A549 (cell line): ENCODE data around the gene DISC1. TPM values are rescaled to one million over a fixed set of nuclear protein-coding genes. Genes with fewer than 3 reads are reported as not detected.

Experiments
- ATAC-seq, 2 experiments: fragments of 200-7000 bp in 1 of 2; fragments of >200 bp in 1 of 2; cut with Nextera tagmentation in 1 of 2; cut with Tn5 transposase in 1 of 2; 3 replicates each; pipeline versions ENCODE4 v1.8.0 to v1.9.1; 2018 to 2020; ENCODE audit warnings: mild to moderate bottlenecking in 1 of 2, moderate library complexity in 1 of 2
- CTCF ChIA-PET: fragments of 300-600 bp; sonication (Branson Sonifier 250); formaldehyde crosslinking; extraction: SDS; loops from one replicate; lab custom pipeline; 2021; ENCODE audit warnings: antibody characterized with exemption, inconsistent platforms; lab: Yijun Ruan, JAX
- POLR2A ChIA-PET: fragments of 350-600 bp; formaldehyde crosslinking; extraction: SDS; loops from one replicate; lab custom pipeline; 2021; ENCODE audit warnings: antibody characterized with exemption, inconsistent platforms; lab: Yijun Ruan, JAX
- DNase-seq, 2 experiments: peaks; one replicate each; pipeline versions ENCODE4 v3.0.0 to v3.0.0-alpha.2; 2011 to 2016; ENCODE audit warnings: low read depth in 1 of 2, low spot score in 1 of 2
- FAIRE-seq: peaks from 2 replicates; lab custom pipeline; 2011; peaks lifted over from hg19 to GRCh38; lab: Jason Lieb, UNC
- H3K27ac ChIP-seq, 2 experiments: fragments of >200 bp; sonication (Bioruptor Twin); formaldehyde crosslinking; 3 replicates each; pipeline ENCODE4 v1.5.1; 2016 to 2017
- H3K4me1 ChIP-seq: fragments of >200 bp; sonication (Bioruptor Twin); formaldehyde crosslinking; 3 replicates; pipeline ENCODE4 v1.6.1; 2016
- H3K4me2 ChIP-seq: fragments of >200 bp; sonication (Bioruptor Twin); formaldehyde crosslinking; 3 replicates; pipeline ENCODE4 v1.6.1; 2016
- H3K4me3 ChIP-seq: fragments of >200 bp; sonication (Bioruptor Twin); formaldehyde crosslinking; 3 replicates; pipeline ENCODE4 v1.5.1; 2016
- H3K9me3 ChIP-seq: fragments of >200 bp; sonication (Bioruptor Twin); formaldehyde crosslinking; 3 replicates; pipeline ENCODE4 v1.6.1; 2016
- BCL3 ChIP-seq: fragments of >200 bp; sonication (Bioruptor Twin); formaldehyde crosslinking; IDR thresholded peaks from 3 replicates; pipeline ENCODE4 v1.6.1; 2016
- BHLHE40 ChIP-seq: IDR thresholded peaks from 2 replicates; pipeline ENCODE4 v1.6.1; 2012; ENCODE audit warnings: low read depth, low read length, inconsistent platforms
- CBX2 ChIP-seq: fragments of 200-600 bp; sonication (generic); IDR thresholded peaks from 2 replicates; pipeline ENCODE4 v1.6.1; 2016; ENCODE audit warnings: low read depth, mild to moderate bottlenecking, borderline replicate concordance
- EHMT2 ChIP-seq: fragments of 200-600 bp; sonication (generic); IDR thresholded peaks from 2 replicates; pipeline ENCODE4 v1.6.1; 2016; ENCODE audit warnings: antibody characterized with exemption, low read depth, mild to moderate bottlenecking, moderate library complexity
- ESRRA ChIP-seq: fragments of 150-350 bp; IDR thresholded peaks from 2 replicates; pipeline ENCODE4 v1.6.1; 2014; ENCODE audit warnings: mild to moderate bottlenecking, low read length, borderline replicate concordance
- FOXS1 ChIP-seq: fragments of 250-450 bp; sonication (Bioruptor Pico); IDR thresholded peaks from 2 replicates; pipeline ENCODE4 v1.5.0; 2020; ENCODE audit warnings: mild to moderate bottlenecking, moderate library complexity
- GATA3 ChIP-seq: IDR thresholded peaks from 2 replicates; pipeline ENCODE4 v1.6.1; 2012; ENCODE audit warnings: borderline replicate concordance
- HDAC2 ChIP-seq: fragments of 200-600 bp; sonication (generic); IDR thresholded peaks from 2 replicates; pipeline ENCODE4 v1.6.1; 2016
- HES2 ChIP-seq: fragments of >200 bp; sonication (Bioruptor Twin); formaldehyde crosslinking; IDR thresholded peaks from 2 replicates; pipeline ENCODE4 v1.6.1; 2016
- HOXA7 ChIP-seq: fragments of 250-450 bp; sonication (Bioruptor Pico); IDR thresholded peaks from 2 replicates; pipeline ENCODE4 v1.5.0; 2020; ENCODE audit warnings: mild to moderate bottlenecking, moderate library complexity
- HOXB13 ChIP-seq: fragments of 250-450 bp; sonication (Bioruptor Pico); IDR thresholded peaks from 2 replicates; pipeline ENCODE4 v1.5.0; 2020; ENCODE audit warnings: low read depth, mild to moderate bottlenecking, moderate library complexity
- JUNB ChIP-seq: fragments of >200 bp; sonication (Bioruptor Twin); formaldehyde crosslinking; IDR thresholded peaks from 2 replicates; pipeline ENCODE4 v1.6.1; 2016
- MAFK ChIP-seq: fragments of 450-650 bp; IDR thresholded peaks from 2 replicates; pipeline ENCODE4 v1.6.1; 2014; ENCODE audit not compliant: partially characterized antibody
- NPAS2 ChIP-seq: fragments of 250-450 bp; sonication (Bioruptor Pico); IDR thresholded peaks from 2 replicates; pipeline ENCODE4 v1.8.0; 2022; ENCODE audit warnings: mild to moderate bottlenecking, moderate library complexity, borderline replicate concordance
- NR3C1 ChIP-seq: fragments of >200 bp; sonication (Bioruptor Twin); formaldehyde crosslinking; IDR thresholded peaks from 3 replicates; pipeline ENCODE4 v1.6.1; 2017
- POLR2AphosphoS2 ChIP-seq: conservative IDR thresholded peaks from 2 replicates; pipeline ENCODE4 v1.6.1; 2012; ENCODE audit warnings: low read length, improper control_type of control experiment, inconsistent platforms
- RCOR1 ChIP-seq: fragments of 150-350 bp; IDR thresholded peaks from 2 replicates; pipeline ENCODE4 v1.6.1; 2014; ENCODE audit warnings: antibody characterized with exemption, low read length, low read depth
- TP53 ChIP-seq: fragments of 250-450 bp; sonication (Bioruptor Pico); IDR thresholded peaks from 2 replicates; pipeline ENCODE4 v1.5.0; 2021; ENCODE audit warnings: mild to moderate bottlenecking, moderate library complexity
- ZNF302 ChIP-seq: fragments of 250-450 bp; sonication (Bioruptor Pico); IDR thresholded peaks from 2 replicates; pipeline ENCODE4 v1.9.0; 2021; ENCODE audit warnings: inconsistent platforms, mild to moderate bottlenecking, moderate library complexity
- WGBS: methylation state at CpG from one replicate; pipeline ENCODE4 v1.1.6; 2017; ENCODE audit errors: missing lambda C conversion rate; 5-methylcytosine and 5-hydroxymethylcytosine counted together
- polyA plus RNA-seq, 4 experiments: library from polyadenylated mRNA; depleted of rRNA in 3 of 4; stranded (reverse); fragments of >200 nt; fragmentation: RNase III in 1 of 4; extraction: RNeasy Plus Mini Kit Qiagen cat#74134 plus additional on column Dnase treatment in 1 of 4; gene quantifications; 2 replicates in 3 of 4; 3 replicates in 1 of 4; pipeline ENCODE4 v1.2.3, GENCODE V29; 2011 to 2017
- TF ChIP-seq, protein P1 (sequence below): fragments of 150-350 bp; IDR thresholded peaks from 2 replicates; pipeline ENCODE4 v1.6.1; 2014; ENCODE audit warnings: low read depth, mild to moderate bottlenecking, low read length
- TF ChIP-seq, protein P2 (sequence below): fragments of 250-450 bp; sonication (Bioruptor Pico); IDR thresholded peaks from 2 replicates; pipeline ENCODE4 v1.5.0; 2021; ENCODE audit warnings: mild to moderate bottlenecking, moderate library complexity, borderline replicate concordance
- TF ChIP-seq, protein P3 (sequence below): IDR thresholded peaks from 2 replicates; pipeline ENCODE4 v1.6.1; 2012
- TF ChIP-seq, protein P4 (sequence below): fragments of 200-600 bp; sonication (generic); IDR thresholded peaks from 2 replicates; pipeline ENCODE4 v1.6.1; 2016; ENCODE audit warnings: antibody characterized with exemption, mild to moderate bottlenecking, moderate library complexity

DISC1 gene
- polyA plus RNA-seq, 2 of the 4 experiments (the other 2 are of a cell fraction) = 0.39 to 0.74 TPM

DNA sequence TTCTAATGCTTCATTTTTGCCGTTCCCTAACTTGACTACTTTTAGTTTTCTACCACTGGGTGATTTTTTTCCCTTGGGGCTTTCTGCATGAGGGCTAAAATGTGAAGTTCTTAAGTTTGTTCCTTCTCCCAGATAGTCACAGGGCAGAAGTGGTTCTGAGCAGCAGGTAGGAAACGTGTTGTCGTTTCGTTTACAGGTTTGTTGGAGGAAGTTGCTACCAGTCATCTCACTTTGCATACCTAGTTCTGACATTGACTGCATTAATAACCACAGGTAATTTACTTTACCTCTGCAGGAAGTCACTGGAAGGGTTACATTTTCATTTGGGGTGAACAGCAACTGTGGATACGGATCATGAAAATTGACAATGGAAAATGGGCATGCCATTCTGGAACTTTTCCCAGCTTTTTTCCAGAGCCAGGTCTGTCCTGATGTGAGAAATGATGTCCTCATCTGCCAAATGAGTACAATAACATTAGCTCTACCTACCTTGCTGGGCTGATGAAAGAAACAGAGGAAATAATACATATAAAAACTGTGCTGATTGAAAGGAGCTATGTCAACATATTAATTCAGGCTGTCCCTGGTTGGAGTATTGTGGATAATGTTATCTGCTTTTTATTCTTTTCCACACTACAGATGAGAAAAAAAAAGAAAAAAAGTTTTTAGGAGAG is 94.2 kb downstream of the DISC1 start:
- no peak for TF ChIP-seq POLR2AphosphoS2
- TF ChIP-seq HES2 = no peak
- TF ChIP-seq BCL3 = no peak
- no peak for TF ChIP-seq NPAS2 (CRISPR knock-in tag)
- no peak for TF ChIP-seq MAFK
- TF ChIP-seq CBX2 = no peak
- Histone ChIP-seq H3K4me2 (no peak overlapping the region), H3K4me3 (no peak overlapping the region), H3K27ac (no peak overlapping the region), H3K9me3 (no peaks in the 10 kb centered on the region), H3K4me1 (no peaks in the 10 kb centered on the region)
- FAIRE-seq (peak; percentile 68), DNase-seq (no peak), ATAC-seq (no peak)
- ChIA-PET POLR2A (no interaction called here), CTCF (interaction anchor here (0.6 to 1.3 kb wide), 5 partner anchors 9 to 947 kb away, joined by 3 to 4 read pairs (median 3); no protein-coding TSS in a partner anchor)
- WGBS = 86% methylated on average over 5 of the region's 5 CpGs

DNA sequence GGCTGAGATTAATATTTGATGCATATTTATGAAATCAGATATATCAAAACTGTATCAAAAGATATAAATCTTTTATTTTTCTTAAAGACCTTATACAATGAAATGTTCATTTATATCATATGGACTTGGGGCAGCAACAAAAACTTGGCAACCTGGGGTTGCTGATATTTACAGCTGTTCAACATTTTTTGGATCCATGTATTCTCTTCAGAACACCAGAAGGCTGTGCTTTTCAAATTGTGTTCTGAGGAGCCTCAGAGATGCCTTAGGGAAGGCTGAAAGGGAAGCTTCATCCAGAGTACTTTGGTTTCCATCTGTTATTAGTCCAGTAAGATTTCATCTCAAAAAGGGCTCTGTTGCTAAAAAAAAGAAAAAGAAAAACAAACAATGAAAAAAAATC is 94.8 kb downstream of the DISC1 start:
- ChIA-PET CTCF (interaction anchor here (0.6 to 1.3 kb wide), 2 partner anchors 8 to 947 kb away, joined by 3 read pairs; no protein-coding TSS in a partner anchor), POLR2A (no interaction called here)
- H3K4me2 ChIP-seq = no peak overlapping the region
- H3K4me3 ChIP-seq = no peak overlapping the region
- H3K9me3 ChIP-seq = no peaks in the 10 kb centered on the region
- no peaks in the 10 kb centered on the region for H3K4me1 ChIP-seq
- no peak for ATAC-seq
- no peak for FAIRE-seq
- H3K27ac ChIP-seq = no peak overlapping the region
- TF ChIP-seq RCOR1 (no peak), ESRRA (no peak), BHLHE40 (no peak)
- DNase-seq = no peak

DNA sequence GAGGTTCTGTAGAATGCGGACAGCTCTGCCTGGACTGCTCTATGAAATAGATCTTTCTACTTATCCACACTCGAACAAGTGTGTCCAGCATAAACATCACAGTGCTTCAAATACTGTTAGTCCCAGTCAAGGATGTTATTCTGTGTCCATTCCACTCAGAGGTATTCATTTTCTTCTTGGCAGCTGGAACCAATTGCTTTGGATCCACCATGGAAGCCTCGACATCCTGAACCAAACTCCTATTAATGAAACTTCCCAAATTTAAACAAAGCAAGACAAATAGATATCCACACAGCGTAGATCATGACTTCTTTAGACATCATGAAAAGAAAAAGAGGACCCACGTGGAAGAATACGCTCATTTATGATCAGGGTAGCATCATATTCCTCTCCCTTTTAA is 95.8 kb downstream of the DISC1 start:
- 54% methylated on average over 6 of the region's 6 CpGs for WGBS
- ATAC-seq (no peak), FAIRE-seq (no peak), DNase-seq (no peak)
- ChIA-PET CTCF (interaction anchor here (1.0 kb wide), 1 partner anchor 905 kb away, joined by 3 read pairs; no protein-coding TSS in a partner anchor), POLR2A (no interaction called here)
- Histone ChIP-seq H3K4me2 (no peak overlapping the region), H3K27ac (no peak overlapping the region), H3K4me1 (no peaks in the 10 kb centered on the region), H3K9me3 (no peaks in the 10 kb centered on the region), H3K4me3 (no peak overlapping the region)
- no peak for TF ChIP-seq HOXA7
- TF ChIP-seq, protein P1, sequence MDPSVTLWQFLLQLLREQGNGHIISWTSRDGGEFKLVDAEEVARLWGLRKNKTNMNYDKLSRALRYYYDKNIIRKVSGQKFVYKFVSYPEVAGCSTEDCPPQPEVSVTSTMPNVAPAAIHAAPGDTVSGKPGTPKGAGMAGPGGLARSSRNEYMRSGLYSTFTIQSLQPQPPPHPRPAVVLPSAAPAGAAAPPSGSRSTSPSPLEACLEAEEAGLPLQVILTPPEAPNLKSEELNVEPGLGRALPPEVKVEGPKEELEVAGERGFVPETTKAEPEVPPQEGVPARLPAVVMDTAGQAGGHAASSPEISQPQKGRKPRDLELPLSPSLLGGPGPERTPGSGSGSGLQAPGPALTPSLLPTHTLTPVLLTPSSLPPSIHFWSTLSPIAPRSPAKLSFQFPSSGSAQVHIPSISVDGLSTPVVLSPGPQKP = no peak
- no peak for TF ChIP-seq TP53 (CRISPR knock-in tag)
- no peak for TF ChIP-seq ZNF302 (CRISPR knock-in tag)
- no peak for TF ChIP-seq RCOR1
- no peak for TF ChIP-seq BCL3
- no peak for TF ChIP-seq GATA3
- no peak for TF ChIP-seq HOXB13
- no peak for TF ChIP-seq POLR2AphosphoS2
- TF ChIP-seq FOXS1 (CRISPR knock-in tag) = no peak
- TF ChIP-seq, protein P2, sequence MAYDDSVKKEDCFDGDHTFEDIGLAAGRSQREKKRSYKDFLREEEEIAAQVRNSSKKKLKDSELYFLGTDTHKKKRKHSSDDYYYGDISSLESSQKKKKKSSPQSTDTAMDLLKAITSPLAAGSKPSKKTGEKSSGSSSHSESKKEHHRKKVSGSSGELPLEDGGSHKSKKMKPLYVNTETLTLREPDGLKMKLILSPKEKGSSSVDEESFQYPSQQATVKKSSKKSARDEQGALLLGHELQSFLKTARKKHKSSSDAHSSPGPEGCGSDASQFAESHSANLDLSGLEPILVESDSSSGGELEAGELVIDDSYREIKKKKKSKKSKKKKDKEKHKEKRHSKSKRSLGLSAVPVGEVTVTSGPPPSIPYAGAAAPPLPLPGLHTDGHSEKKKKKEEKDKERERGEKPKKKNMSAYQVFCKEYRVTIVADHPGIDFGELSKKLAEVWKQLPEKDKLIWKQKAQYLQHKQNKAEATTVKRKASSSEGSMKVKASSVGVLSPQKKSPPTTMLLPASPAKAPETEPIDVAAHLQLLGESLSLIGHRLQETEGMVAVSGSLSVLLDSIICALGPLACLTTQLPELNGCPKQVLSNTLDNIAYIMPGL (CRISPR knock-in tag) = no peak
- TF ChIP-seq, protein P3, sequence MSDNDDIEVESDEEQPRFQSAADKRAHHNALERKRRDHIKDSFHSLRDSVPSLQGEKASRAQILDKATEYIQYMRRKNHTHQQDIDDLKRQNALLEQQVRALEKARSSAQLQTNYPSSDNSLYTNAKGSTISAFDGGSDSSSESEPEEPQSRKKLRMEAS = no peak
- TF ChIP-seq NR3C1 = no peak
- TF ChIP-seq HDAC2 = no peak
- TF ChIP-seq, protein P4, sequence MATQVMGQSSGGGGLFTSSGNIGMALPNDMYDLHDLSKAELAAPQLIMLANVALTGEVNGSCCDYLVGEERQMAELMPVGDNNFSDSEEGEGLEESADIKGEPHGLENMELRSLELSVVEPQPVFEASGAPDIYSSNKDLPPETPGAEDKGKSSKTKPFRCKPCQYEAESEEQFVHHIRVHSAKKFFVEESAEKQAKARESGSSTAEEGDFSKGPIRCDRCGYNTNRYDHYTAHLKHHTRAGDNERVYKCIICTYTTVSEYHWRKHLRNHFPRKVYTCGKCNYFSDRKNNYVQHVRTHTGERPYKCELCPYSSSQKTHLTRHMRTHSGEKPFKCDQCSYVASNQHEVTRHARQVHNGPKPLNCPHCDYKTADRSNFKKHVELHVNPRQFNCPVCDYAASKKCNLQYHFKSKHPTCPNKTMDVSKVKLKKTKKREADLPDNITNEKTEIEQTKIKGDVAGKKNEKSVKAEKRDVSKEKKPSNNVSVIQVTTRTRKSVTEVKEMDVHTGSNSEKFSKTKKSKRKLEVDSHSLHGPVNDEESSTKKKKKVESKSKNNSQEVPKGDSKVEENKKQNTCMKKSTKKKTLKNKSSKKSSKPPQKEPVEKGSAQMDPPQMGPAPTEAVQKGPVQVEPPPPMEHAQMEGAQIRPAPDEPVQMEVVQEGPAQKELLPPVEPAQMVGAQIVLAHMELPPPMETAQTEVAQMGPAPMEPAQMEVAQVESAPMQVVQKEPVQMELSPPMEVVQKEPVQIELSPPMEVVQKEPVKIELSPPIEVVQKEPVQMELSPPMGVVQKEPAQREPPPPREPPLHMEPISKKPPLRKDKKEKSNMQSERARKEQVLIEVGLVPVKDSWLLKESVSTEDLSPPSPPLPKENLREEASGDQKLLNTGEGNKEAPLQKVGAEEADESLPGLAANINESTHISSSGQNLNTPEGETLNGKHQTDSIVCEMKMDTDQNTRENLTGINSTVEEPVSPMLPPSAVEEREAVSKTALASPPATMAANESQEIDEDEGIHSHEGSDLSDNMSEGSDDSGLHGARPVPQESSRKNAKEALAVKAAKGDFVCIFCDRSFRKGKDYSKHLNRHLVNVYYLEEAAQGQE = no peak
- no peak for TF ChIP-seq NPAS2 (CRISPR knock-in tag)
- no peak for TF ChIP-seq JUNB
- TF ChIP-seq EHMT2 = no peak
